GM08714 (cell line): ENCODE data around the gene SLC39A11.
"Not testable (repeated sequence)": the region's sequence is repeated elsewhere in the genome, so short reads cannot be mapped to it uniquely, and the experiment has no call there.

Source experiments
- H3K4me3 ChIP-seq: fragments of 200-500 bp; sonication (Bioruptor generic); 2 replicates; pipeline ENCODE4 v1.5.1; 2014; ENCODE audit warnings: mild to moderate bottlenecking, low read length, inconsistent platforms
- ZNF274 ChIP-seq: IDR thresholded peaks from 2 replicates; pipeline ENCODE4 v1.6.1; 2012; ENCODE audit warnings: mild to moderate bottlenecking, low read depth, low read length

SLC39A11 gene

DNA sequence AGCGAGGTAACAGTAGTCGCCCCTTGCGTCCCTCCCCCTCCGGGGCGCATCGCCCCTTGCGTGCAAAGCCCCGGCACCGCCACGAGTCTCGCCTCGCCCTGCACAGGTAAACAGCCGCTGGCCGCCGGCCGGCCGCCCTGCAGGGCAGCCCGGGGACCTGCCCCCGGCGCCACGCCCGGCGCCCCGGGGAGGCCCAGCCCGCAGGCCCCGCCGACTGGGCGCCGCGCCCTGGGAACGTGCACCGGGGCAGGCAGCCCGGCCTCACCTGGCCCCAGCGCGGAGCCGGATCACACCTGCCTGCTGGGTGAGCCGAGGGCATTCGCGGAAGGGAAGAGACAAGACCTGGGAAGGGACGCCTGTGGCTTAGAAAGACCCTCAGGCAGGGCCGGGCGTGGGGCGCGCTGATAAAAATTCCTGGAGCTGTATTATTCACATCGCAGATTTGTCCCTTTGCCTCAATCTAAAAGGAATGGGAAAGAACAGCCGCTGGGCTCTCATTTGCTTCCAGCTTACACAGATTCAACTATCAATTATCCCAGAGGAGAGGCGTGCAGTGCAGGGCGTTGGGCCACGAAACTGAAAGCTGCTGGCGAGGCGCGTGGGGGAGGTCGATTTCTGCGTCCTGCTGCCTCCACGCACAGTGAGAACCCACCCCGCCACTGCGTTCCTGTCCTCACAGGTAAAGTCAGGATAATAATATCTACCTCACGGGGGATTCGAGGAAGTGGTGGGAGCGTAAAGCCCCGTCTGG is 451.9 kb downstream of the SLC39A11 start:
- no peak for TF ChIP-seq ZNF274
- no peak overlapping the region for H3K4me3 ChIP-seq

DNA sequence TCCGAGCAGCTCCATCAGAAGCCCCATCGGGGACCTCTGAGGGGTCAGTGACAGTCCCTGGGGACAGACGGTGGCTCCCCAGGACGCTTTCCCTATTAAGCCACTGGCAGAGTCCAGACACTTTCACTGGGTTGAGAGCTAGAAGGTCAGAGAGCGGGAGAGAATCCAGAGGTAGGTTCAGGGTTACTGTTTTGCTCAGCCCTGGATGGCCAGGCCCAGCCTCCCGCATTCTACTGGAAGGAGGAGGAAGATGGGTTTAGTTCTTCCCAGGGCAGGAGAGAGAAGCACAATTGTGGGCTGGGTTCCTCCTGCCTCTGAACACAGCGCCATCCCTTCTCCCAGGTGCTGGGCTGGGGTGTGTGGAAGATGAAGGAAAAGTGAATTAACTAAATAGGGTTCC is 452.8 kb downstream of the SLC39A11 start:
- TF ChIP-seq ZNF274, result no peak
- H3K4me3 ChIP-seq, result no peak overlapping the region

DNA sequence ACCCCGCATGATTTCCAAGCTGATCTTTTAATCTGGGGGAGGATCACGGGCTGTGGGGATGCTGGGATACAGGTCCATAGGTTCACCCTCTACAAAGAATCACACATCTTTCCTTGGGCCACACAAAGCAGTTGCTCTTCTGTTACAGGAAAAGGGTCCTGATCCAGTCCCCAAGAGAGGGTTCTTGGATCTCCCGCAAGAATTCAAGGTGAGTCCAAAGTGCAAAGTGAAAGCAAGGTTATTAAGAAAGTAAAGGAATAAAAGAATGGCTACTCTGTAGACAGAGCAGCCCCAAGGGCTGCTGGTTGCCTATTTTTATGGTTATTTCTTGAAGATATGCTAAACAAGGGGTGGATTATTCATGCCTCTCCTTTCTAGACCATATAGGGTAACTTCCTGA is 453.6 kb downstream of the SLC39A11 start:
- H3K4me3 ChIP-seq, result not testable (repeated sequence)

DNA sequence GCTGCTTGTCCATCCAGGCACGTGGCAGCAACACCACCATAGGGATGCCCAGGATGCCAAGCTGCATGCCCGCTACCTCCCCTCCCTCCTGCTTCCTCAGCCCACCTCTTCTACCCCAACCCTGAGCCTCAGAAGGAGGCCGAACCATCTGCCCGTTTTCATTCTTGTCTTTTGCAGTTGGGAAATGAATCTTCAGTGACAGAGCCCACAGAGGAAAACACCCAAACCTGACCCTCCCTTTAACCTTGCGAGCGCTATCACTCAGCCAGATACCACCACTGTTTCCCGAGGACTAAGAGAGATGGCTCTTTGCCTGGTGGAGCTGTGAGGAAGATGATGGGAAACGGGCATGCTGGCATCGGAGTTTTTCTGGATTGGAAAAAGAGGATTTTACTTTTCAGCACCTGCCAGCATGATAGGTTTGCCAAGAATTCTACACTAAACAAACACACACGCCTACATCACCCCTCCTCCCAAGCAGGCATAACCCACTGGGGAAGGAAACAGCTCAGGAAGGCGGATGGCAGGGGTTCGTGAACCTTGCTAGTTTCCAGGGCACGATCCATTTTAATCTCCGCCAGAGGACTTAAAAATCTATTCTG is 457.4 kb downstream of the SLC39A11 start:
- H3K4me3 ChIP-seq, result no peak overlapping the region
- no peak for TF ChIP-seq ZNF274

DNA sequence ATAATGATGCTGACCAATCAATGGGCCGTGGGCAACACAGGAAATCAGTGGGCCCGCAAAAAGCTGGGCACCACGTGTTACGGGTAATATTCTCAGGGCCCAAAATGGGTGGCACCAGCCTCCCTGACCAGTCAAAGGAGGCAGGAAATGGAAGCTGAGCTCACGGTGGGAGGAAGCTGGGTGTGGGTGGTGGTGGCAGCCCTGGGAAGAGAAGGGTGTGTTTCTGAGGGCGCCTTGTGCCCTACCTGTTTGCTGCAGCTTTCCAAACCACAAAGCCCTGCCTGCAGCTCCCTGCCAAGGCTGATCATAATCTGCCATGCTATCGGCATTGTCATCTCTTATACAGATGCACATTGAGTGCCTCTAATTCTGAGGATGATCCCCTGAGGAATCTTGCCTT is 457.9 kb downstream of the SLC39A11 start:
- TF ChIP-seq ZNF274, result no peak

DNA sequence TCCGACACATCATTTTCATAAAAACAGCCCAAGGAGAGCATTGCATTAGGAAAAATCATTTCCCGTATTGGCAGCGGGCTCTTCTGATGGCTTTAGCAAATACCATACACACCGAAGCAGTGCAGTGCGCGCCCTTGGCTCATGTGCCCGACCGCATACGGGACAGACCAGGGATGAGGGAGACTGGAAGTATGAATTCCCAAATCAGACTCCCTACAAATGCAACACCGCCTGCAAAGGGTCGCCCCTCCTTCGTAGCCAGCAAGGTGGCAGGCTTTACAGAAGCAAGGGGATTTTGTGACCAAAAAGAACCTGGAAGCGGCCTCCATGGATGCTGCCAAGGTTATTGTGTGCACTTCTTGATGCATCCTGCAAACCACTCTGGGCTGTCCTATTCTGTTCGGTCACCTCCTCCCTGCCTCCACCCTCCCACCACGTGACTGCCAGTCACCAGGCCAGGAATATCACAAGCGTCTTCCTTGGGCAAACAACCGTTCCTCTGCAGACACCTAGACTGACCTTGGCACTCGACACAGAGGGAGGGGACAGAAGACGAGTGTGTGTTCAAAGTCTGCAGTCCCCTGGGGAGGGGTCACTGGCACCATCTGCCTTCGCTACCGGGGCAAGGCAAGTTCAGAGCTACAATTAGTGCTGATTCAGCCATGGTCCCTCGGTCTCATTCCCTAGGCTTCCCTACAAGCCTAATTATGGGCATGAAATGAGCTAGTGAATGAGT is 460.4 kb downstream of the SLC39A11 start:
- TF ChIP-seq ZNF274, result no peak
- no peak overlapping the region for H3K4me3 ChIP-seq

More for the DNA sequence above, 457.9 kb downstream of the SLC39A11 start:
- H3K4me3 ChIP-seq, result no peak overlapping the region

DNA sequence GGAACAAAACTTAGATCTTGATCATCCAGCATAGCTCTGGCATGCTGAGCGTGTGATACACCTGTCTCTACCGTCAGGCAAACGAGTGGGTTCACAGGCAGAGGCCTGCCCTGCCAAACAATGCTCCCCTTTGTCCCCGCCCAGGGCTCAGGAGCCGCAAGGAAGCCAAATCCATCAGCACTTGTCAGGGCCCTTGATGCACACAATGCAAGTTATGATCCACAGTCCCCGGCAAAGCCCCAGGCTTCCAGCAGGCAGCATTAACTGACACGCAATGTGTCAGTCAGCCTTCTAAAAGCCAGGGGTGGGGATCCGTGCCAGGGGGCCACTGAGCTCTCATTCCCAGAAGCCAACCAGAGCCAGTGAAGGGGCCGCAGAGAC is 460.9 kb downstream of the SLC39A11 start:
- no peak overlapping the region for H3K4me3 ChIP-seq
- TF ChIP-seq ZNF274, result no peak

DNA sequence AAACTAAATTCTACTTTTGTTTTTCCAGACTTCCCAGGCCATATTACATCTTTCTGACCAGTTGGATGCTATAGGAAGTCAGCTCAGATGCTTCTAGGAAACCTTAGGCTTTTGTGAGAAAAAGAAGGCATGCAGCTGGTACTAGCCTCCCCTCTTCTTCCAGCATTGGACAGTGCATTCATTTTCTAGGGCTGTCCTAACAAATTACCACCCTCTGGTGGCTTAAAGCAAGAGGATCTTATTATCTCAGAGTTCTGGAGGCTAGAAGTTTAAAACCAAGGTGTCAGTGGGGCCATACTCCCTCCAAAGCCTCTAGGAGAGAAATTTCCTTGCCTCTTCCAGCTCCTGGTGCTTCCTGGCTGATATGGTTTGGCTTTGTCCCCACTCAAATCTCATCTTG is 467.8 kb downstream of the SLC39A11 start:
- no peak overlapping the region for H3K4me3 ChIP-seq
- no peak for TF ChIP-seq ZNF274

DNA sequence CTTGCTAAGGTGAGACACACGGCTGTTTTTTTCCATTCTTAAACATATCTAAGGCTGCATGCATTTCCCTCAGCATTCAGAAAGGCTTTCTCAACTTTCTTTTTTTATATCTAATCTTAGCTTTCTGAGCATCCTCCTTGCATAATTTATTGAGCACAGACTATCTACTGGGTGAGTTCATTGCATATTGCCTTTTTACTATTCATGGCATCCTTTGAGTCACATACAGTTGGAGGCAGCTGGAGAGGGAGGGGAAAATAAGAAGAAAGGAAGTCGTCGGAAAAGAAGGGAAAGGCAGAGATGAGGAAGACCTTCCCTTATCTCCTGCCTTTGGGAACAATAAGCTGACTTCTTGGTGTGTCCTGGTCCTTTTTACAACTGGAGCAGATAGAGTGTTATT is 468.3 kb downstream of the SLC39A11 start:
- TF ChIP-seq ZNF274, result no peak
- no peak overlapping the region for H3K4me3 ChIP-seq

DNA sequence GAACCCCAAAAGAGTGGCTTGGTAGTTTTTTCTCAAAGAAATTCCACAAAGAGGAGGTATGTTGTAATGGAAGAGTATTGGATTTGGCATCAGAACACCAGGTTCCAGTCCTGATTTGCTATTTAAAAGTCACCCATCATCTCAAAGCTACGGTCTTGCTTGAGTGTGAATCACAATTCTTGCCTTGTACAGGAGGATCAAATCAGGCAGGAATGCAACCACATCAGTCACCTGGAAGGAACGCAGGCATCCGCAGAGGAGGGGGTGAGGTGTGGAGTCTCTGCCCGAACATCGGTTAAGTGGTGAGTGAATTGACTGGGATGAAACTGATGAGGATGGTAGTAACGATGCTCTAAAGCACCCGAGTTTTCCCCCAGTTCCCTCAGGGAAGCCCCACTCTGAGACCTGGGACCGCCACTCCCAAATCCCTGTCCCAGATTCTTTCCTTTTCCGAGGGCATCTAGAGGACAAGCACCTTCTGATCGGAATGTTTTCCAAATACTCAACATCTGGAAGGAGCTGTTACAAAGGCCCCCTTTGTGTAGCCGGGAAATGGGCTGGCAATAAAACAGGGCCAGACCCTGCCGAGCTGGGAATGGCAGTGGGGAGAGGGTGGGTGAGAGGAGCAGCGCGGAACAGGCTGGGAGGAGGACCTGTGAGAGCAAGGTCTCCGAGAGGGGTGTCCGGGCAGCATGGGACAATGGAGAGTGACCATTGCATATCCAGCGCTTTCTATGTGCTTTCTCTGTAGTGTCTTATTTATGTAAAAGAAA is 469.6 kb downstream of the SLC39A11 start:
- TF ChIP-seq ZNF274, result no peak
- H3K4me3 ChIP-seq, result no peak overlapping the region

DNA sequence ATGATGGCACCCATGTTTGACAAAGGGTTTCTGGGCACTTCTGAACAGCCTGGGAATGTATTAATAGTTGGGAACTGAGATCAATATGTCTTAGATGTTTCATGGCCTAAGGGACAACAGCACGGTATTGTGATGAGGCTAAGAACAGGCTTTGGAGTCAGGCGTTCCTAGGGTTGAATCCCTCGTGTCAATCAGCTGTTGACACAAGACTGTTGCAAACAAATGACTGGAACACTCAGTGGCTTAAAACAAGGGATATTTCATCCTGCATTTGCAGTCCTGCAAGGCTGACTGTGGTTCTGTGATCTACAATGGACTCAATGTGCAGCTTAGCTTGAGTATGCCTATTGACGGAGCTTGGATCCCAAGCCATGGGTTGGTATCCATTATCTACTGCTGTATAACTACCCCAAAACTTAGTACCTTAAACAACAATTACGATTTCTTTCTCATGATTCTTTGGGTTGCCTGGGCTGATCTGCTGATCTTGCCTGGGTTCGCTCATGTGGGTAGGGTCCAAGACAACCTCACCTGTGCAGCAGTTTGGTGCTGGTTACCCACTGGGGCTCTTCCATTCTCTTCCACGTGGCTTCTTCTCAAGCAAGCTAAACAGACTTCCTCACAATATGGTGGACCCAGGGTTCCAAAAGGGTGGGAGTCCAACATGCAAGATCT is 472.4 kb downstream of the SLC39A11 start:
- TF ChIP-seq ZNF274, result no peak
- H3K4me3 ChIP-seq, result no peak overlapping the region

DNA sequence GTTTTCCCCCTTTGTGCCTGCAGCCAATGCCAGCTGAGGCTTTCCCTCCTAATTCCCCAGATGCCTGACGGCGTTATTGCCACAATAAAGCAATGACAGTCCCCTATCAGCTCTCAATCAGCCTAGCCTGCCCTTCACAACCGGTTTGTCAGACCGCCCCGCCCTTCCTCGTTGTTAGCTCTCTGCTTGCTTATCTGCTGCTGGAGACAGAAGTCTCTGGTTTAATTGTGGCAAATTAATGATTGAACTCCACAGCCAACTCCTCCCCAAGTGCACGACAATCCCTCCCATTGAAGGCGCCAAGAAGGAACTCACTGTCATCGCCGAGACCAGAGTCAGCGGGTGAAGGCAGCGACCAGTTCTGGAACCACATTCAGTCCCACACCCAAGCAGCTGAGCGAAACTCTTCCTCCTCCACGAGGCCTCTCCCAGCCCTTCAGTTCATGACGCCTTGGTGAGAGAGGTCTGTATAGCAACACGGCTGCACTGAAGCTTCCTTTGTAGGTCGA is 474.4 kb downstream of the SLC39A11 start:
- H3K4me3 ChIP-seq, result no peak overlapping the region; the same call in 1 of the 2 replicates
- no peak for TF ChIP-seq ZNF274

DNA sequence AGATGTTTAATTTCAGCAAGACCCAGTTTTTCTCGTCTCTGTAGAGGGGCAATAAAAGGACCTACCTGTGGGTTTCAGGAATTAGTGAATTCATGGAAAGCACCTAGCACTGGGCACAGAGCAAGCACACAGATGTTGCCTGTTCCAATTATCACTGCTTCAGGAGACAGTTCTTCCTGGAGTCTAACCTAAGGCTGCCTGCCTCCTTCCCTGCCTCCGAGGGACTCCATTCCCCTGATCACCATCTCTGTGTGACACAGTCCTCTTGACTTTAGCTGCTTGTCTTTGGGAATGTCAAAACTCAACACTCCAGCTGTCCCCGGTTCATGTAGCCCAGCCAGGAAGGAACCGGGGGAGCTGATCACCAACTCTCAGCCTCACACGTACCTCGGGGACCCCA is 474.9 kb downstream of the SLC39A11 start:
- no peak for TF ChIP-seq ZNF274
- H3K4me3 ChIP-seq, result no peak overlapping the region; the same call in 1 of the 2 replicates

DNA sequence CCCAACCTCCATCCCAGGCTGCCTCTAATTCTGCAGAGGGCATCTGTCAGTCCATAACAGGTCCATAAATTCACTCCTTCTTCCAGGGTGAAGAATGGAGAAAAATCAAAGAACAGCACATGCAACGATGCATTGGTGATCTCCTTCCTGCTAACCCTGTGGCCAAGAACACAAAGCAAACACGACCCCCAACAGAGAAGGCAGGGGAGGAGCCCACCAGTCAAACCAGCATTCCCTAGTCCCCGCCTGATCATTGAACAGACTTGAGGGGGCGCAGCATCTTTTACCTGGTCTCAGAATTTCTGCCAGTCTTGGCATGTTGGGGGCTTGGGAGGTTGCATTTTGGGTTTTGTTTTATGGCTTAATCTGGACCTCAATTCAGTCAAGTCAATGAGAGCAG is 476.0 kb downstream of the SLC39A11 start:
- H3K4me3 ChIP-seq, result no peak overlapping the region
- TF ChIP-seq ZNF274, result no peak
